K562 (cell line): ENCODE data around the gene HCFC1R1. TPM values are rescaled to one million over a fixed set of nuclear protein-coding genes. Genes with fewer than 3 reads are reported as not detected.

ENCODE experiments used
- BHLHE40 ChIP-seq: IDR thresholded peaks from 2 replicates; pipeline ENCODE4 v1.6.1; 2011; ENCODE audit warnings: low read length, improper control_type of control experiment
- BRD4 ChIP-seq: fragments of 200-600 bp; sonication (generic); IDR thresholded peaks from 2 replicates; pipeline ENCODE4 v1.6.1; 2017; ENCODE audit warnings: inconsistent platforms
- CBX3 ChIP-seq, 2 experiments: IDR thresholded peaks; 1 replicate in 1 of 2; 2 replicates in 1 of 2; pipeline ENCODE4 v1.6.1; 2012; ENCODE audit warnings: inconsistent platforms in 2 of 2, low read length in 2 of 2, borderline replicate concordance in 1 of 2, control low read depth in 1 of 2
- CBX8 ChIP-seq: fragments of 200-600 bp; sonication (generic); IDR thresholded peaks from 2 replicates; pipeline ENCODE4 v1.6.1; 2012; ENCODE audit warnings: borderline replicate concordance, mixed run types, low read depth, mild to moderate bottlenecking, moderate library complexity, mixed read lengths, low read length, control low read depth, inconsistent platforms; ENCODE audit not compliant: poor library complexity, severe bottlenecking; ENCODE audit errors: extremely low read depth
- COPS2 ChIP-seq: fragments of 450-650 bp; conservative IDR thresholded peaks from 2 replicates; pipeline ENCODE4 v1.6.1; 2016; ENCODE audit warnings: mild to moderate bottlenecking, moderate library complexity
- MTA3 ChIP-seq: fragments of 450-650 bp; formaldehyde crosslinking; IDR thresholded peaks from 2 replicates; pipeline ENCODE4 v1.6.1; 2017; ENCODE audit warnings: mild to moderate bottlenecking, borderline replicate concordance
- NELFE ChIP-seq: IDR thresholded peaks from 2 replicates; pipeline ENCODE4 v1.6.1; 2011; ENCODE audit warnings: mild to moderate bottlenecking; ENCODE audit not compliant: insufficient read depth, insufficient read length
- NKRF ChIP-seq: fragments of 450-650 bp; IDR thresholded peaks from 2 replicates; pipeline ENCODE4 v1.6.1; 2016; ENCODE audit warnings: borderline replicate concordance
- ZBTB33 ChIP-seq: sonication (generic); formaldehyde crosslinking; IDR thresholded peaks from 2 replicates; pipeline ENCODE4 v1.8.1; 2023; ENCODE audit warnings: mild to moderate bottlenecking, missing genetic modification reagents
- ZBTB9 ChIP-seq: fragments of 450-650 bp; formaldehyde crosslinking; IDR thresholded peaks from 2 replicates; pipeline ENCODE4 v1.4.0; 2020; ENCODE audit warnings: mild to moderate bottlenecking, moderate library complexity
- ZNF24 ChIP-seq: fragments of 450-650 bp; IDR thresholded peaks from 2 replicates; pipeline ENCODE4 v1.6.1; 2016
- ZNF707 ChIP-seq: fragments of 250-450 bp; sonication (Bioruptor Pico); conservative IDR thresholded peaks from 2 replicates; pipeline ENCODE4 v1.8.0; 2022; ENCODE audit warnings: inconsistent platforms, mild to moderate bottlenecking, moderate library complexity
- polyA plus RNA-seq, 8 experiments: library from polyadenylated mRNA; depleted of rRNA in 4 of 8; stranded (reverse) in 5 of 8; unstranded in 3 of 8; fragments of >200 nt; fragmentation: Nextera tagmentation in 2 of 8; fragmentation: Illumina TruSeq in 1 of 8; extraction: Ambion mirVana in 2 of 8; extraction: Trizol in 1 of 8; gene quantifications; 2 replicates each; pipeline versions ENCODE4 v1.2.1 to v1.2.3, GENCODE V29; 2011 to 2014; ENCODE audit warnings: inconsistent platforms in 1 of 8, missing spikeins in 1 of 8
- total RNA-seq, 7 experiments: library from RNA; depleted of rRNA in 6 of 7; stranded (reverse); fragments of >200 nt in 6 of 7; fragmentation: Illumina TruSeq in 2 of 7; extraction: Trizol in 2 of 7; gene quantifications; 2 replicates each; pipeline versions ENCODE4 v1.2.1 to v1.2.3, GENCODE V29; 2011 to 2021; ENCODE audit warnings: low replicate concordance in 1 of 7
- TF ChIP-seq, protein P1 (sequence below), 3 experiments: fragments of 200-800 bp in 1 of 3; sonication (Bioruptor generic) in 1 of 3; sonication (generic) in 1 of 3; formaldehyde crosslinking in 1 of 3; IDR thresholded peaks; 2 replicates each; pipeline versions ENCODE4 v1.6.1 to v1.8.0; 2016 to 2022; ENCODE audit warnings: mild to moderate bottlenecking in 2 of 3, missing compliant biosample characterization in 2 of 3, missing genetic modification characterization in 2 of 3, missing genetic modification reagents in 1 of 3
- TF ChIP-seq, protein P2 (sequence below): fragments of 450-650 bp; formaldehyde crosslinking; IDR thresholded peaks from 2 replicates; pipeline ENCODE4 v1.4.0; 2020; ENCODE audit warnings: mild to moderate bottlenecking
- TF ChIP-seq, protein P3 (sequence below), 2 experiments: IDR thresholded peaks; 2 replicates each; pipeline ENCODE4 v1.6.1; 2012; ENCODE audit warnings: improper control_type of control experiment in 2 of 2, low read depth in 2 of 2, low read length in 2 of 2, borderline replicate concordance in 1 of 2
- TF ChIP-seq, protein P4 (sequence below): fragments of 250-450 bp; sonication (Bioruptor Pico); IDR thresholded peaks from 2 replicates; pipeline ENCODE4 v1.6.1; 2021; ENCODE audit warnings: mild to moderate bottlenecking

The HCFC1R1 gene
- total and polyA plus RNA-seq, 9 of the 15 experiments (the other 6 are each of a cell fraction or from before 2014, with no cell fraction given) = 2.2 to 29.0 (median 11.2) TPM

DNA sequence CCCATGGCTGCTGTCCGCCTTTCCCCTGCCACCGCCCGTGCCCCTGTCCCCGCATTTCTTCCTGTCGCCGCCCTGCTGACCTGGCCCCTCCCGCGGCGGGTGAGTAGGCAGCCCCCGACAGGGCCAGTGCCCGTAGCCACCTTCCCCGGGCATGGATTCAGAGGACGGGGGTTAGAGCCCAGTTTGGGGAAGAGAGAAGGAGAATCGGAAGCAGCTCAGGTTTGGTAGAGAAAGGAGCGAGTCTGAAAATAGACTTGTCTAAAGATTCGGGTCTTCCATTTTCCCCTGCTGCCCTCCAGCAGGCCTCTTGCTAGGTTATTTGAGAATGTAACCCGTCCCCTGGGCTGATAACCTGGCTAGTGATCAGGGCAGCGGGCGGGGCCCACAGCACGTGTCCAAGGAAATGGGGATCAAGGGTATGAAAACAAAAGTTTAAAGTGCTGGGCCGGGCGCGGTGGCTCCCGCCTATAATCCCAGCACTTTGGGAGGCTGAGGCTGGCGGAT, 18.9 kb downstream of the HCFC1R1 start (continued):
- TF ChIP-seq ZBTB33 (CRISPR knock-in tag) (no peak), NELFE (no peak), ZNF707 (no peak), COPS2 (no peak), MTA3 (peak; percentile 58; the same call in 1 of the 2 replicates), NKRF (peak; percentile 51; the same call in 1 of the 2 replicates), CBX8 (no peak), BRD4 (no peak), ZNF24 (no peak), BHLHE40 (peak; percentile 61), CBX3 (IDR thresholded peaks at IDR 0.05; ENCODE audit: borderline replicate concordance in 1 of 2, low read length in 2 of 2) (no peak), ZBTB9 (CRISPR knock-in tag) (no peak)
- TF ChIP-seq, protein P1, sequence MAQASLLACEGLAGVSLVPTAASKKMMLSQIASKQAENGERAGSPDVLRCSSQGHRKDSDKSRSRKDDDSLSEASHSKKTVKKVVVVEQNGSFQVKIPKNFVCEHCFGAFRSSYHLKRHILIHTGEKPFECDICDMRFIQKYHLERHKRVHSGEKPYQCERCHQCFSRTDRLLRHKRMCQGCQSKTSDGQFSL (CRISPR knock-in tag; IDR thresholded peaks at IDR 0.05) = no peak
- TF ChIP-seq, protein P1 (tag; IDR thresholded peaks at IDR 0.05) = no peak
- TF ChIP-seq, protein P2, sequence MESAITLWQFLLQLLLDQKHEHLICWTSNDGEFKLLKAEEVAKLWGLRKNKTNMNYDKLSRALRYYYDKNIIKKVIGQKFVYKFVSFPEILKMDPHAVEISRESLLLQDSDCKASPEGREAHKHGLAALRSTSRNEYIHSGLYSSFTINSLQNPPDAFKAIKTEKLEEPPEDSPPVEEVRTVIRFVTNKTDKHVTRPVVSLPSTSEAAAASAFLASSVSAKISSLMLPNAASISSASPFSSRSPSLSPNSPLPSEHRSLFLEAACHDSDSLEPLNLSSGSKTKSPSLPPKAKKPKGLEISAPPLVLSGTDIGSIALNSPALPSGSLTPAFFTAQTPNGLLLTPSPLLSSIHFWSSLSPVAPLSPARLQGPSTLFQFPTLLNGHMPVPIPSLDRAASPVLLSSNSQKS = no peak
- TF ChIP-seq, protein P3, sequence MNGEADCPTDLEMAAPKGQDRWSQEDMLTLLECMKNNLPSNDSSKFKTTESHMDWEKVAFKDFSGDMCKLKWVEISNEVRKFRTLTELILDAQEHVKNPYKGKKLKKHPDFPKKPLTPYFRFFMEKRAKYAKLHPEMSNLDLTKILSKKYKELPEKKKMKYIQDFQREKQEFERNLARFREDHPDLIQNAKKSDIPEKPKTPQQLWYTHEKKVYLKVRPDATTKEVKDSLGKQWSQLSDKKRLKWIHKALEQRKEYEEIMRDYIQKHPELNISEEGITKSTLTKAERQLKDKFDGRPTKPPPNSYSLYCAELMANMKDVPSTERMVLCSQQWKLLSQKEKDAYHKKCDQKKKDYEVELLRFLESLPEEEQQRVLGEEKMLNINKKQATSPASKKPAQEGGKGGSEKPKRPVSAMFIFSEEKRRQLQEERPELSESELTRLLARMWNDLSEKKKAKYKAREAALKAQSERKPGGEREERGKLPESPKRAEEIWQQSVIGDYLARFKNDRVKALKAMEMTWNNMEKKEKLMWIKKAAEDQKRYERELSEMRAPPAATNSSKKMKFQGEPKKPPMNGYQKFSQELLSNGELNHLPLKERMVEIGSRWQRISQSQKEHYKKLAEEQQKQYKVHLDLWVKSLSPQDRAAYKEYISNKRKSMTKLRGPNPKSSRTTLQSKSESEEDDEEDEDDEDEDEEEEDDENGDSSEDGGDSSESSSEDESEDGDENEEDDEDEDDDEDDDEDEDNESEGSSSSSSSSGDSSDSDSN (IDR thresholded peaks at IDR 0.05; ENCODE audit: borderline replicate concordance in 1 of 2, low read depth in 2 of 2, low read length in 2 of 2) = 0 out of 4 replicates have a peak, but pooled peaks of 1 of the 2 experiments have one; percentile 24
- TF ChIP-seq, protein P4, sequence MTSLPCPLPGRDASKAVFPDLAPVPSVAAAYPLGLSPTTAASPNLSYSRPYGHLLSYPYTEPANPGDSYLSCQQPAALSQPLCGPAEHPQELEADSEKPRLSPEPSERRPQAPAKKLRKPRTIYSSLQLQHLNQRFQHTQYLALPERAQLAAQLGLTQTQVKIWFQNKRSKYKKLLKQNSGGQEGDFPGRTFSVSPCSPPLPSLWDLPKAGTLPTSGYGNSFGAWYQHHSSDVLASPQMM (CRISPR knock-in tag) = no peak
